SKM-1 treated with dmso at 0.1 percent for 144 hours (cell line): ENCODE measurements around the gene LIX1.
"Not testable (repeated sequence)": the region's sequence is repeated elsewhere in the genome, so short reads cannot be mapped to it uniquely, and the experiment has no call there.

Experiments
- DNase-seq: peaks from one replicate; lab custom pipeline; 2025; ENCODE audit not compliant: unreplicated experiment; lab: John Stamatoyannopoulos, UW

LIX1 gene

GRCh38 chr5:97142521-97143254 lies at the start of gene LIX1:
Gene LIX1 (minus strand): TSS chr5:97142611. CDS start chr5:97142576, 35 bp downstream.
- DNase-seq: peak; percentile 43

GRCh38 chr5:97191893-97192292 lies 49.5 kb upstream of the LIX1 start:
- no peak for DNase-seq

- DNase-seq: not testable (repeated sequence)
These were observed 47.1 kb upstream of the LIX1 start for GRCh38 chr5:97189523-97189922.

- peak; percentile 48 for DNase-seq
These were observed 41.5 kb upstream of the LIX1 start for GRCh38 chr5:97183930-97184213.

GRCh38 chr5:97183100-97183929 lies 40.9 kb upstream of the LIX1 start, which contains the start of gene RIOK2:
Gene RIOK2 (minus strand): TSS chr5:97183247. CDS start chr5:97183191, 56 bp downstream.
- DNase-seq: peak; percentile 97

- DNase-seq: no peak
These were observed 40.2 kb upstream of the LIX1 start for GRCh38 chr5:97182571-97183099.

- no peak for DNase-seq
These were observed 39.6 kb upstream of the LIX1 start for GRCh38 chr5:97181856-97182545.

- not testable (repeated sequence) for DNase-seq
These were observed 37.0 kb upstream of the LIX1 start for GRCh38 chr5:97179457-97179856.

GRCh38 chr5:97172227-97172626 lies 29.8 kb upstream of the LIX1 start:
- DNase-seq: no peak

GRCh38 chr5:97171703-97172102 lies 29.3 kb upstream of the LIX1 start:
- DNase-seq: no peak

GRCh38 chr5:97167435-97167834 lies 25.0 kb upstream of the LIX1 start:
- DNase-seq: no peak

GRCh38 chr5:97165726-97166125 lies 23.3 kb upstream of the LIX1 start:
- no peak for DNase-seq

- DNase-seq: no peak
These were observed 22.4 kb upstream of the LIX1 start for GRCh38 chr5:97164846-97165245.

- DNase-seq: no peak
These were observed 21.4 kb upstream of the LIX1 start for GRCh38 chr5:97163790-97164285.

GRCh38 chr5:97163360-97163764 lies 21.0 kb upstream of the LIX1 start:
- DNase-seq: peak; percentile 22

GRCh38 chr5:97162045-97162444 lies 19.6 kb upstream of the LIX1 start:
- peak; percentile 46 for DNase-seq

GRCh38 chr5:97157689-97158088 lies 15.3 kb upstream of the LIX1 start:
- no peak for DNase-seq

- no peak for DNase-seq
These were observed 9.0 kb upstream of the LIX1 start for GRCh38 chr5:97151370-97151769.

- no peak for DNase-seq
These were observed 8.0 kb upstream of the LIX1 start for GRCh38 chr5:97150401-97150800.

GRCh38 chr5:97149709-97150108 lies 7.3 kb upstream of the LIX1 start:
- DNase-seq: no peak

GRCh38 chr5:97148288-97148687 lies 5.9 kb upstream of the LIX1 start:
- no peak for DNase-seq
